HFF-Myc (cell line): Measurements from ENCODE around the gene CDH13.

Experiments
- DNase-seq: peaks from one replicate; pipeline ENCODE4 v3.0.0-alpha.2; 2011; ENCODE audit warnings: low read depth; ENCODE audit errors: extremely low read depth
- H3K4me3 ChIP-seq: replicated peaks from 2 replicates; pipeline ENCODE4 v1.5.1; 2011; ENCODE audit warnings: low read depth, mild to moderate bottlenecking, control low read depth, low read length
- TF ChIP-seq, protein P1 (sequence below): IDR thresholded peaks from 2 replicates; pipeline ENCODE4 v1.5.1; 2012; ENCODE audit warnings: mild to moderate bottlenecking, low read depth, low read length, control low read depth; ENCODE audit errors: missing control alignments

Gene CDH13

DNA sequence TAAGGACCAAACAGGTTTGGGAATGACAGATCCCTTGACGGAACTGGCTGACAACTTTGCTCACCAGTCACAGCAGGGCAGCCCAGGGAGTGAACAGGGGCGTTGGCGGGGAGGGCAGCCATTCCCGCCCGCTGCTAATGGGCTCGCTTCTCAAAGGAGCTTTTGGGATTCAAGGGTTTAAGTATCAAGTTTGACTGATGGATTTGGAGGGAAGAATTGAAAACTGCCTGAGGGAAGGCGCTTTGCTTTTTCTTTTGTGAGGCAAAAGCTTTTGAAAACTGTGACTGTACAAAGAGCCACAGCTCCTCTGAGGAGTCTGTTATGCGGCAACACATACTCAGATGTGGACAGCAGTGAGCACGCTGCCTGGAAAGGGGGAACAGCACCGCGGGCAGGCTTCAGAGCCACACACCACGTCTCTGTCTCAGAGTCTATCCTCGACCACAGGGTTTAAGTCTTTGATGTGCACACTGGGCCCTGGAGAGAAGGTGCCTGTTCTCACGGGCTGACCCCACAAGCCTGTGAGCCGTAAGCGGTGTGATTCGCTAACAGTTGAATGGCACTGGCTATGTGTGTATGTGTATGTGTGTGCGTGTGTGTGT lies 1101.1 kb downstream of the CDH13 start:
- TF ChIP-seq, protein P1, sequence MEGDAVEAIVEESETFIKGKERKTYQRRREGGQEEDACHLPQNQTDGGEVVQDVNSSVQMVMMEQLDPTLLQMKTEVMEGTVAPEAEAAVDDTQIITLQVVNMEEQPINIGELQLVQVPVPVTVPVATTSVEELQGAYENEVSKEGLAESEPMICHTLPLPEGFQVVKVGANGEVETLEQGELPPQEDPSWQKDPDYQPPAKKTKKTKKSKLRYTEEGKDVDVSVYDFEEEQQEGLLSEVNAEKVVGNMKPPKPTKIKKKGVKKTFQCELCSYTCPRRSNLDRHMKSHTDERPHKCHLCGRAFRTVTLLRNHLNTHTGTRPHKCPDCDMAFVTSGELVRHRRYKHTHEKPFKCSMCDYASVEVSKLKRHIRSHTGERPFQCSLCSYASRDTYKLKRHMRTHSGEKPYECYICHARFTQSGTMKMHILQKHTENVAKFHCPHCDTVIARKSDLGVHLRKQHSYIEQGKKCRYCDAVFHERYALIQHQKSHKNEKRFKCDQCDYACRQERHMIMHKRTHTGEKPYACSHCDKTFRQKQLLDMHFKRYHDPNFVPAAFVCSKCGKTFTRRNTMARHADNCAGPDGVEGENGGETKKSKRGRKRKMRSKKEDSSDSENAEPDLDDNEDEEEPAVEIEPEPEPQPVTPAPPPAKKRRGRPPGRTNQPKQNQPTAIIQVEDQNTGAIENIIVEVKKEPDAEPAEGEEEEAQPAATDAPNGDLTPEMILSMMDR = no peak
- no peak for DNase-seq

GRCh38 chr16:83728492-83728891 lies 1101.7 kb downstream of the CDH13 start:
- no peak for DNase-seq
- TF ChIP-seq, protein P1 = no peak
- no peak overlapping the region for H3K4me3 ChIP-seq

More for the DNA sequence above, 1101.1 kb downstream of the CDH13 start:
- no peak overlapping the region for H3K4me3 ChIP-seq

DNA sequence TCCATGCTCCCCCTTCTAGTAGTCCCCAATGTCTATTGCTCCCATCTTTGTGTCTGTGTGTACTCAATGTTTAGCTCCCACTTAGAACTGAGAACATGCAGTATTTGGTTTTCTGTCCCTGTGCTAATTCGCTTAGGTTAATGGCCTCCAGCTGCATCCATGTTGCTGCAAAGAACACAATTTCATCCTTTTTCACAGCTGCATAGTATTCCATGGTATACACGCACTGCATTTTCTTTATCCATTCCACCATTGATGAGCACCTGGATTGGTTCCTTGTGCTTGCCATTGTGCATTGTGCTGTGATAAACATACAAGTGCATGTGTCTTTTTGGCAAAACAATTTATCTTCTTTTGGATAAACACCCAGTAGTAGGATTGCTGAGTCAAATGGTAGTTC lies 1104.0 kb downstream of the CDH13 start:
- TF ChIP-seq, protein P1 = no peak
- no peak overlapping the region for H3K4me3 ChIP-seq
- no peak for DNase-seq

- TF ChIP-seq, protein P1 = no peak
- no peak for DNase-seq
- no peak overlapping the region for H3K4me3 ChIP-seq
Measured at GRCh38 chr16:83732536-83732935, 1105.8 kb downstream of the CDH13 start.

- DNase-seq = no peak
- TF ChIP-seq, protein P1 = no peak
- no peak overlapping the region for H3K4me3 ChIP-seq
Measured at GRCh38 chr16:83733301-83733700, 1106.5 kb downstream of the CDH13 start.

DNA sequence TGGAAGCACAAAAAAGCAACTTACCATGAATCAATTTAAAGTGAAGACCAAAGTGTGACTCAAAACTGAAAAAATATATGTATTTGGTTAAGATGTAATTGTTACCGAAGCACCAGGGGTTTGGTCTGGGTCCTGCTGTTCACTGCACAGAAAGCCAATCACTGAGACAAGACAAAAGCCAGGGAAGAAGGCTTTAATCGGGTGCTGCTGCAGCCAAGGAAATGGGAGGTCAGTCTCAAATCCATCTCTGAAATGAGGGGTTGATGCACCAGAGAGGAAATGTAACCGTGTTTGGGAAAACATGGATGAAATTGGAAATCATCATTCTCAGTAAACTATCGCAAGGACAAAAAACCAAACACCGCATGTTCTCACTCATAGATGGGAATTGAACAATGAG lies 1107.4 kb downstream of the CDH13 start:
- DNase-seq = no peak
- H3K4me3 ChIP-seq = no peak overlapping the region
- TF ChIP-seq, protein P1 = no peak
